Skeletal muscle tissue (tissue), 4 donors: ENCODE results near the gene FBXW11. TPM values are rescaled to one million over a fixed set of nuclear protein-coding genes. Genes with fewer than 3 reads are reported as not detected.
"Not testable (repeated sequence)": the region's sequence is repeated elsewhere in the genome, so short reads cannot be mapped to it uniquely, and the experiment has no call there.

Experiments
- H3K27ac ChIP-seq: one replicate; pipeline ENCODE4 v1.7.0; 2013; ENCODE audit warnings: mild to moderate bottlenecking, low read depth, low read length, inconsistent platforms
- H3K27me3 ChIP-seq, 3 donors: one replicate each; pipeline ENCODE4 v1.7.0; 2013; ENCODE audit warnings: low read length in 3 of 3; ENCODE audit not compliant: control insufficient read depth in 3 of 3, insufficient read depth in 3 of 3
- H3K36me3 ChIP-seq, 3 donors: one replicate each; pipeline ENCODE4 v1.7.0; 2013; ENCODE audit warnings: low read length in 3 of 3; ENCODE audit not compliant: control insufficient read depth in 3 of 3, insufficient read depth in 3 of 3
- H3K4me1 ChIP-seq, 3 donors: one replicate each; pipeline ENCODE4 v1.7.0; 2013; ENCODE audit warnings: low read length in 3 of 3, mild to moderate bottlenecking in 3 of 3; ENCODE audit not compliant: control insufficient read depth in 3 of 3, insufficient read depth in 3 of 3
- H3K4me3 ChIP-seq, 3 donors: one replicate each; pipeline ENCODE4 v1.7.0; 2013; ENCODE audit warnings: low read length in 3 of 3
- H3K9ac ChIP-seq, 3 donors: one replicate each; pipeline ENCODE4 v1.7.0; 2013; ENCODE audit warnings: low read length in 3 of 3, mild to moderate bottlenecking in 3 of 3, moderate library complexity in 2 of 3, low read depth in 1 of 3
- H3K9me3 ChIP-seq, 3 donors: one replicate each; pipeline ENCODE4 v1.7.0; 2013; ENCODE audit warnings: low read length in 3 of 3; ENCODE audit not compliant: control insufficient read depth in 3 of 3
- total RNA-seq: library from RNA; depleted of rRNA; stranded (reverse); fragments of >200 nt; gene quantifications from one replicate; pipeline ENCODE4 v1.2.3, GENCODE V29; 2014
- donor health status: Osteomylitis.

The FBXW11 gene
- total RNA-seq, 1 donor from 2014 or later: 60.5 TPM

DNA sequence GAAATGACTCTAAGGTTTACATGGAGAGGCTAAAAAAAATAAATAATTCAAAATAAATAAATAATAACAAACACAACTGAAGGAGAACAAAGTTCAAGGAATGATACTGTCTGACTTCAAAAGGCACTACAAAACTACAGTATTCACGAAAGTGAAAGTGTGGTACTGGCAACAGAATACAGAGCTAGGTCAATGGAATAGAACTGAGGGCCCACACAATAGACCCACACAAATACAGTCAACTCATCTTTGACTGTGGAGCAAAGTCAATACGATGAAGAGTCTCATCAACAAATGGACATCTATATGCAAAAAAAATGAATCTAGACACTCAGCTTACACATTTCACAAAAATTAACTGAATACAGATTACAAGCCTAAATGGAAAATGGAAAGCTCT is 75.3 kb downstream of the FBXW11 start:
- H3K36me3 ChIP-seq: no peaks in the 10 kb centered on the region
- H3K27ac ChIP-seq: no peak overlapping the region
- no peak overlapping the region for H3K4me3 ChIP-seq
- H3K4me1 ChIP-seq: no peaks in the 10 kb centered on the region
- H3K9ac ChIP-seq: no peak overlapping the region
- no peaks in the 10 kb centered on the region for H3K9me3 ChIP-seq
- H3K27me3 ChIP-seq: no peaks in the 10 kb centered on the region

DNA sequence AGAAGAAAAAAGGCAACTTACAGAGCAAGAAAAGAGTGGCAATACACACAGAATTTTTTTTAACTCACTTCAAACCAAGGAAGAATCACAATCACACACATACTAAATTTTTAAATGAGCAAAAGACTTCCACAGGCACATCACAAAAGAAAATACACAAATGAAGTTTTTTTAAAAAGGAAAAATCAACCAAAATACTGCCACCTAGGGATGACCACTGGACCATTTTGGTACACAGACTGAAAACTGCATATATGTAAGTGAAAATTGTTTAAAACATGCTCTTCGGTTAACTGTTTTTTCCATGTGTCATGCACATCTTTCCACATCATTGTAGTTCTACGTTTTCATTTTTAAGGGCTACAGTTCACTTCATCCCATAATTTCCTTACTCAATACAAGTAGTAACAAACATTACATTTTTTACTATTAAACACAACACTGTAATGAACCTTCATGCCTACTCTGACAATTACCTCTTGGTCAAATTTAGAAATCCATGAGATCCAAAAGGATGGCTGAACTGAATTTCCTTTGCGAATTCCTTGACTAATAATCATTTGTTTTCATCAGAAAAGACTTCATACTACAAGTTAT is 79.0 kb downstream of the FBXW11 start:
- H3K4me3 ChIP-seq: no peak overlapping the region
- no peak overlapping the region for H3K9ac ChIP-seq
- no peaks in the 10 kb centered on the region for H3K36me3 ChIP-seq
- H3K4me1 ChIP-seq: no peaks in the 10 kb centered on the region
- no peak overlapping the region for H3K27ac ChIP-seq
- no peaks in the 10 kb centered on the region for H3K9me3 ChIP-seq
- H3K27me3 ChIP-seq: no peaks in the 10 kb centered on the region

DNA sequence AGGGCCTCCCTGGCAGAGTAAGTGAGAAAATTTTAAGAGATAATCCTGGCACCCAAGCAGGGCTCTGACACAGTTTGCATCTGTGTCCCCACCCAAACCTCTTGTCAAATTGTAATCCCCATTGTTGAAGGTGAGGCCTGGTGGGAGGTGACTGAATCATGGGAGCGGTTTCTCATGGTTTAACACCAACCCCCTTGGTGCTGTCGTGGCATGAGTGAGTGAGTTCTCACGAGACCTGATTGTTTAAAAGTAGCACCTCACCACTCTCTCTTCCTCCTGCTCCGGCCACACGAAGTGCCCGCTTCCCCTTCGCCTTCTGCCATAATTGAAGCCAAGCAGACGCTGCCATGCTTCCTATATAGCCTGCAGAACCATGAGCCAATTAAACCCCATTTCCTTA is 80.1 kb downstream of the FBXW11 start:
- no peaks in the 10 kb centered on the region for H3K36me3 ChIP-seq
- no peaks in the 10 kb centered on the region for H3K9me3 ChIP-seq
- H3K4me1 ChIP-seq: no peaks in the 10 kb centered on the region
- no peak overlapping the region for H3K9ac ChIP-seq
- H3K27me3 ChIP-seq: no peaks in the 10 kb centered on the region
- H3K27ac ChIP-seq: no peak overlapping the region
- no peak overlapping the region for H3K4me3 ChIP-seq

DNA sequence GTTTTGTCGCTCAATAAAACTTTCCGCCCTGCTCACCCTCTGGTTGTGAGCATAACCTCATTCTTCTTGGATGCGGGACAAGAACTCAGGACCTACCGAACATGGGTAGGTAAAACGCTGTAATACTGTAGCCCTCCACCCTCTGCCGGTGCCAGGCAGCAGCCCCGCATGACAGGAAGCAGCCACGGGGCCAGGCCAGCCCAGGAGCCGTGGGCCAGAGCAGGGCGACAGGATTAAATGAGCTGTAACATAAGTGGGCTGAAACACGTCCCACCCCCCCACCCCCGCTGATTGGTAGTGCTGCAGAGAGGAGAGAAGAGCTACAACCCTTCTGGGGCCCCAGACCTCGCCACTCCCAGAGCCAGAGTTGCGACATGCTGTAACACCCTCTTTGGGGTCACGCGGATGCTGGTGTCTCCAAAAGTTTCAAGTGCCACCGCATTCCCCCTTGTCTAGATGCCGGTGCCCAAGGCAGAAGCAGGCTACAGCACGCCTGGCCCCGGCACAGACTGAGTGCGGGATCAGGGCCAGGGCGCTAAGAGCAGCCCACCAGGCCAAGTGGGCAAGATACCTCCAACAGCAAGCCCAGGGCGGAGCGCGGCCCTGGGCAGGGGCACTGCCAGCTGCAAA is 81.8 kb downstream of the FBXW11 start:
- no peaks in the 10 kb centered on the region for H3K4me1 ChIP-seq
- H3K27me3 ChIP-seq: no peaks in the 10 kb centered on the region
- H3K36me3 ChIP-seq: no peaks in the 10 kb centered on the region
- no peak overlapping the region for H3K9ac ChIP-seq
- no peaks in the 10 kb centered on the region for H3K9me3 ChIP-seq
- no peak overlapping the region for H3K4me3 ChIP-seq
- no peak overlapping the region for H3K27ac ChIP-seq

DNA sequence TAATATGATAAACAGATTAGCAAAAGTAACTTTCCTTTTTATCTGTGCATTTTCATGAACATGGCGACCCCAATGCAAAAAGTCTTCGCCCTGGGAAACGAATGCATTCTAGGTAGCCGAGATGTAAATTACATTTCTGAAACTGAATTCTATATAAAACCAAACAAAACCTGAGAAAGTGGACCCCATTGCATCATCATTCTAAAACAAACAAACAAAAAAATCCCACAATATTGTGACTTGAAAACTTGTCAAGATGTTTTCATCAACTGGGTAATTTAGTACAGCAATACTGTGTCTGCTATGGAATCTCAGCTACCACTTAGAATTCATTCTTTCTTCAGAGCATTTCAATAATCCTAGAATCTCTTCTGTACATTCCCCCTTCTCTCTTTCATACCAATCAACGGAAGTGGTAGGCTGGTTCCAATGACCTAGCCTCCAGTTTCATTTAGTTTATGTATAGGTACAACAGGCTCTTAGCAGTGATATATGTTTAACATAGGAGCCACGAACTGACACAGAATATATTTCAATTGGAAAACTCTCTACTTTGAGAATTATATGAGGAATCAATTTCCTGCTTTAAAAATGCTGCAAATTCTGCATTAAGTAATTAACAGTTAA is 85.6 kb downstream of the FBXW11 start:
- Histone ChIP-seq H3K27ac (no peak overlapping the region), H3K9me3 (no peaks in the 10 kb centered on the region), H3K4me1 (peaks cover 0 to 2% (median 0%) of the 10 kb centered on the region in 3 donors), H3K4me3 (no peak overlapping the region), H3K9ac (no peak overlapping the region), H3K27me3 (no peaks in the 10 kb centered on the region), H3K36me3 (no peaks in the 10 kb centered on the region)

DNA sequence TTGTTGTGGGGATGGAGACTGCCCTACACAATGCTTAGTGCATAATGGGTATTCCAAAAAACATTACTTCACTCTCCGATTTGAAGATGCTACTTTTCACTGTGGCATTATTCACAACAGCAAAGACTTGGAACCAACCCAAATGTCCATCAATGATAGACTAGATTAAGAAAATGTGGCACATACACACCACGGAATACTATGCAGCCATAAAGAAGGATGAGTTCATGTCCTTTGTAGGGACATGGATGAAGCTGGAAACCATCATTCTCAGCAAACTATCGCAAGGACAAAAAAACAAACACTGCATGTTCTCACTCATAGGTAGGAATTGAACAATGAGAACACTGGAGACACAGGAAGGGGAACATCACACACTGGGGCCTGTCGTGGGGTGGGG is 90.7 kb downstream of the FBXW11 start:
- not testable (repeated sequence) for H3K27ac ChIP-seq, H3K4me3 ChIP-seq, H3K36me3 ChIP-seq, H3K9me3 ChIP-seq, H3K27me3 ChIP-seq, H3K9ac ChIP-seq, H3K4me1 ChIP-seq

DNA sequence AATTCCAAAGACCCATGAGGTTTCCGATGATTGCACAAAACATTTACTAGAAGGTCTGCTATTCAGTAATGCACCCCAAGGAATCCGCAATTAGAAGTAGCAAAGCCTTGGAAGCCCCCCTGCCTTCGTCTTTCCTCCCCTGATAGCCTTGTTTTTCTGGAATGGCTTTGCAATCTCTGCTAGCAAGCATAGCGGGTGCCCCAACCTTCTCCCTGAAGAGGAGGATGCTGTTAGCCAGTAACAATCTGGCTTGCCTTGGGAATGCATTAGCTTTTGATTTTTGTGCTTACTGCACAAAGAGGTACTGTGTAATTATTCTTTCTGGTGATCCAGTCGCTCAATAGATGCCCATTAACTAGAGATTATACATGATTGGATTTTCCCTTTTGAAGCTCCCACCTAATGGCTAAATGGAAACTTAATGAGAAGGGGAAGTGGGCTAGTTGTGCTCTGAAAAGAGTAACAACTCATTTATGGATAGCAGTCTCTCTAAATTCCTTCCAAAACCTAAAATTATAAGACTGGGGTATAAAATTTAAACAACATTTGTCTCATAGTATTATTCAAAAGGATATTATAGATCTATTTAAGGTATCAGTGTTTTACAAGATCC is 91.6 kb downstream of the FBXW11 start:
- H3K27ac ChIP-seq: no peak overlapping the region
- H3K9me3 ChIP-seq: no peaks in the 10 kb centered on the region
- H3K4me1 ChIP-seq: peaks cover 0 to 3% (median 2%) of the 10 kb centered on the region in 3 donors
- no peaks in the 10 kb centered on the region for H3K27me3 ChIP-seq
- peaks cover 0 to 5% (median 0%) of the 10 kb centered on the region in 3 donors for H3K36me3 ChIP-seq
- H3K4me3 ChIP-seq: no peak overlapping the region
- no peak overlapping the region for H3K9ac ChIP-seq

DNA sequence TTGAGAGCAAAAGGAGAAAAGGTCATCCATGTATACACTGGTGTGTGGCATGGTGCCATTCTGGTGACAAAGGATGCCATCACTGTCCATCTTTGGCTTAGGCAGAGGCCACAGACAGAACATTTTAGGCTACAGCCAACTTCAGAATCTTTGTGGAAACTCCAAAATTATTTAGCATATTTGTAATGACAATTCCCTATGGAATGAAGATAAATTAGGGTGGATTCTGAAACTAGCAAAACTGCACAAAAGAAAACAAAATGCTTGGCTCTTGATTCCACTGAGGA is 92.5 kb downstream of the FBXW11 start:
- no peak overlapping the region for H3K27ac ChIP-seq
- no peak overlapping the region for H3K9ac ChIP-seq
- no peaks in the 10 kb centered on the region for H3K27me3 ChIP-seq
- H3K4me3 ChIP-seq: no peak overlapping the region
- H3K36me3 ChIP-seq: peaks cover 0 to 7% (median 0%) of the 10 kb centered on the region in 3 donors
- no peaks in the 10 kb centered on the region for H3K9me3 ChIP-seq
- peaks cover 0 to 3% (median 2%) of the 10 kb centered on the region in 3 donors for H3K4me1 ChIP-seq

DNA sequence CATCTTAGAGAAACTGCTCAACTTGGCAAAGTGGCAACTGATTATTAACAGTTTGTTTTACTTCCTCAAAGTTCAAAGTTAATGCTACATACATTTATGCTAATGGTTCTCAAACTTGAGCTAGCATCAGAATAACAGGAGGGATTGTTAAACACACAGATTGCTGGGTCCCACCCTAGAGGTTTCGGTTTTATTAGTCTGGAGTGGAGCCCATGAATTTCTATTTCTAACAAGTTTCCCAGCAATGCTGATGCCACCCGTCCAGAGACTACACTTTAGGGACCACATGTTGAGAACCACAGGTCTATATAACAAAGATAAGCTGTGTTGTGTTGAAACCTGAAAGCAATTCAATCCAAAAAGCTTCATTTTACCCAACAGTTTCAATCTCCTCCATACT is 95.3 kb downstream of the FBXW11 start:
- Histone ChIP-seq H3K27me3 (no peaks in the 10 kb centered on the region), H3K36me3 (peaks cover 0 to 9% (median 0%) of the 10 kb centered on the region in 3 donors), H3K4me3 (no peak overlapping the region), H3K9ac (no peak overlapping the region), H3K4me1 (peaks cover 0 to 3% (median 0%) of the 10 kb centered on the region in 3 donors), H3K27ac (no peak overlapping the region), H3K9me3 (no peaks in the 10 kb centered on the region)

DNA sequence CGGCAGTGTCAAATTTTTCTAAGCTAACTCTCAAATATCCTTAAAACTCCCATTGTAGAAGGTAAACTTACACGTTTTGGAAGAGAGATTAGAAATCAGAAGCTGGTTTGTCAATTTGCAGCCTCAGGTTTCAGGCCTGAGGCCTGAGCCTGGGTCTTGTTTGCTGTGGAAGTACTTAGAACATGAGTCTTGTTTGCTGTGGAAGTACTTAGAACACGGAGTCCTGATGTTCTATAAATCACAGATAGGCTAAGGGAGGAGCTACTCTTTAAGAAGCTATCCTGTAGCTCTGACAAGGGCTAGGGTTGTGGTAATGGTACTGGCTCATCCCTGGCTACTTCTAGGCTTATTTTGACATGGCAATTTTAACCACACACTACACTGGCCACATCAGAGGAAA is 97.8 kb downstream of the FBXW11 start:
- peaks cover 0 to 9% (median 0%) of the 10 kb centered on the region in 3 donors for H3K36me3 ChIP-seq
- no peak overlapping the region for H3K9ac ChIP-seq
- no peaks in the 10 kb centered on the region for H3K9me3 ChIP-seq
- no peaks in the 10 kb centered on the region for H3K27me3 ChIP-seq
- no peak overlapping the region for H3K4me3 ChIP-seq
- no peak overlapping the region for H3K27ac ChIP-seq
- H3K4me1 ChIP-seq: no peaks in the 10 kb centered on the region
